IPS-15b (cell line): ENCODE results near the gene PVRIG.
A peak's percentile ranks its signal among the peaks of the same experiment; 100 is the strongest.
"Not testable (repeated sequence)": the region's sequence is repeated elsewhere in the genome, so short reads cannot be mapped to it uniquely, and the experiment has no call there.

ENCODE experiments used
- H3K27me3 ChIP-seq: one replicate; pipeline ENCODE4 v1.6.1; 2013; ENCODE audit warnings: low read length; ENCODE audit not compliant: control insufficient read depth, insufficient read depth
- H3K36me3 ChIP-seq: one replicate; pipeline ENCODE4 v1.6.1; 2013; ENCODE audit warnings: low read length; ENCODE audit not compliant: control insufficient read depth, insufficient read depth
- H3K4me1 ChIP-seq: one replicate; pipeline ENCODE4 v1.6.1; 2013; ENCODE audit warnings: mild to moderate bottlenecking, low read length; ENCODE audit not compliant: control insufficient read depth, insufficient read depth
- H3K4me3 ChIP-seq: one replicate; pipeline ENCODE4 v1.5.1; 2013; ENCODE audit warnings: low read depth, low read length
- H3K9ac ChIP-seq: one replicate; pipeline ENCODE4 v1.6.1; 2013; ENCODE audit warnings: low read depth, mild to moderate bottlenecking, low read length
- H3K9me3 ChIP-seq: one replicate; pipeline ENCODE4 v1.6.1; 2013; ENCODE audit warnings: mild to moderate bottlenecking, low read length; ENCODE audit not compliant: control insufficient read depth, insufficient read depth

The PVRIG gene

DNA sequence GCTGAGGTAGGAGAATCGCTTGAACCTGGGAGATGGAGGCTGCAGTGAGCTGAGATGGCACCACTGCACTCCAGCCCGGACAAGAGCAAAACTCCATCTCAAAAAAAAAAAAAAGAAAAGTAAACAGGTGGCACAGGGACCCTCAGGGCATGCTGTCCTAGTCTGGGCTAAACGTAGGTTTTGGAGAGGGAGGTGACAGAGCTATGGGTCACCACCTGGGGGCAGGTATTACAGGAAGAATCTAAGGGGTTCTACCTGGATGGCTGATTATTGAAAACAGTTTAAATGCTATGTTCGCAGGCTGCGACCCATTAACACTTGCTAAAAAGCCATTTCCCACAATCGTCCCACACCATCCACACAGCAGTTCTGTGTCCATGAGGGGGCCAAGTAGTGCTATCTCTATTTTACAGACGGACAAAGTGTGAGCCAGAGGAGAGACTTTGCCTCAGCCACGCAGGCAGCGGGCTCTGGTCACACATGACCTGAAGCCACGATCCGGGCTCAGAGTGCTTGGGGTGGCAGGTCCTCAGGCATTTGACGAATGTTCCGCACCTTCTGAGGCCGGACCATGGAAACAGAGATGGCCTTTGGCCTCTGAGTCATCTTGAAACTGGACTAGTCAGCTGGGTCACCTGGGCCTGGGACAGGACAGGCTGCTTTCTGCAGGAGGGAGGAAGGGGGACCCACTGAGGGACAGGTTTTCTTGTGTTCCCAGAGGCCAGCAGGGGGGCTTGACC lies 49.7 kb downstream of the PVRIG start:
- not testable (repeated sequence) for H3K27me3 ChIP-seq, H3K9me3 ChIP-seq, H3K4me1 ChIP-seq, H3K9ac ChIP-seq, H3K36me3 ChIP-seq
- peak overlapping the region; percentile 11 for H3K4me3 ChIP-seq

- peak overlapping the region; percentile 55 for H3K4me3 ChIP-seq
- not testable (repeated sequence) for H3K9ac ChIP-seq, H3K36me3 ChIP-seq, H3K27me3 ChIP-seq, H3K9me3 ChIP-seq, H3K4me1 ChIP-seq
Measured at GRCh38 chr7:100270046-100270918, 50.5 kb downstream of the PVRIG start.
